Measurements from ENCODE around the gene SERTAD4.

DNA sequence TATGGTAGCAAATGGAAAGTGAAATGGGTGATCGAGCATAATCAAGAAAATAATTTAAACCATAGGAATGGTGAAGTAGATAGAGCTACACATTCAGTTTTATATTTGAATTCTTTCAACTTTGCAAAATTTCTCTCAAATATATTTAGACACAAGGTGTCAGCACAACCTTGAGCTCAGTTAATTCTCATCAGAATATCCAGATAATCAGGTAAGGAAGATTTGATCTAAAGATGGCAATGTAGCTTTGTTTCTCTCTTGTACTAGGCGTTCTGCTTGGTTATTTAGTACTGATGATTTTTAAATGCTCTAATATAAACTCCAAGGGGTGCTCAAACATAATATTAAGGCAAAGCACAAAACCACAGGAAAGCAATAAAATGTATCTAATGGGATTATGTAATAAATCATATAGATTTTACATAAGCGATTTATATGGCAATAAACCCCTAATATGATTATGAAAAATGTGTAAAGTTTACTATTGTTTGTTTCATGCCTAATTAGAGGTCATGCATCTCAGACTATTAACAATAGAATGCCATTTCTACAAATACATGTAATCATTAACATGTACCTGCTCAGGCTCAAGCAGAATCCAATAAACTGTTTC lies 32.4 kb upstream of the SERTAD4 start:
- TF ChIP-seq, protein P1, sequence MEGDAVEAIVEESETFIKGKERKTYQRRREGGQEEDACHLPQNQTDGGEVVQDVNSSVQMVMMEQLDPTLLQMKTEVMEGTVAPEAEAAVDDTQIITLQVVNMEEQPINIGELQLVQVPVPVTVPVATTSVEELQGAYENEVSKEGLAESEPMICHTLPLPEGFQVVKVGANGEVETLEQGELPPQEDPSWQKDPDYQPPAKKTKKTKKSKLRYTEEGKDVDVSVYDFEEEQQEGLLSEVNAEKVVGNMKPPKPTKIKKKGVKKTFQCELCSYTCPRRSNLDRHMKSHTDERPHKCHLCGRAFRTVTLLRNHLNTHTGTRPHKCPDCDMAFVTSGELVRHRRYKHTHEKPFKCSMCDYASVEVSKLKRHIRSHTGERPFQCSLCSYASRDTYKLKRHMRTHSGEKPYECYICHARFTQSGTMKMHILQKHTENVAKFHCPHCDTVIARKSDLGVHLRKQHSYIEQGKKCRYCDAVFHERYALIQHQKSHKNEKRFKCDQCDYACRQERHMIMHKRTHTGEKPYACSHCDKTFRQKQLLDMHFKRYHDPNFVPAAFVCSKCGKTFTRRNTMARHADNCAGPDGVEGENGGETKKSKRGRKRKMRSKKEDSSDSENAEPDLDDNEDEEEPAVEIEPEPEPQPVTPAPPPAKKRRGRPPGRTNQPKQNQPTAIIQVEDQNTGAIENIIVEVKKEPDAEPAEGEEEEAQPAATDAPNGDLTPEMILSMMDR (IDR thresholded peaks at IDR 0.05) = no peak
- no peak for TF ChIP-seq POLR2A (IDR thresholded peaks at IDR 0.05)
